Measurements from ENCODE around the gene AKAP11.

AKAP11 gene

DNA sequence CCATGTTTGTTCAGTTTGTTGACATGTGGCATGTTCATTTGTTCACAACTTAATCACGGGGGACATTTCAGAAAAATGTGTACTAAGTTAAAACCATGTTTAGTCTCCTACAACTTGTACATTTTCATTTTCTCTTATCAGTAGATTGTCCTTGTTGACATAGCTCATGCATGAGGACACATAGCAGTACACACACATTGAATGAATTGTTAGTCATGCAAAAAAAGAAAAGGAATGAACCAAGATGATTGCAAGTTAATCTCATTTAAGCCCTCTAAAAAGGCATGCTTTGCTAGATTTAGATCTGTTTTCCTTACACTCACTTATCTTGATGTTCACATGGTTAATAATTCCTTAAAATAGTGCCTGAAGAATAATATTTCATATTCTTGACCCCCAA is 38.2 kb upstream of the AKAP11 start:
- Histone ChIP-seq H3K9ac (ENCODE audit: insufficient read length) (no peak overlapping the region), H3K36me3 (ENCODE audit: insufficient read depth, low read length) (no peaks in the 10 kb centered on the region), H3K27ac (no peak overlapping the region), H3K4me3 (no peak overlapping the region), H3K9me3 (ENCODE audit: low read depth, low read length) (no peaks in the 10 kb centered on the region)
- TF ChIP-seq EZH2 (IDR thresholded peaks at IDR 0.05) = no peak
- TF ChIP-seq POLR2AphosphoS5 (IDR thresholded peaks at IDR 0.05; ENCODE audit: borderline replicate concordance, low read depth, low read length) = no peak
- TF ChIP-seq FOXP2 (optimal IDR thresholded peaks at IDR 0.05; ENCODE audit: control extremely low read depth, extremely low read length, insufficient read depth) = no peak
- no peak for DNase-seq (ENCODE audit: low read depth, low spot score)

DNA sequence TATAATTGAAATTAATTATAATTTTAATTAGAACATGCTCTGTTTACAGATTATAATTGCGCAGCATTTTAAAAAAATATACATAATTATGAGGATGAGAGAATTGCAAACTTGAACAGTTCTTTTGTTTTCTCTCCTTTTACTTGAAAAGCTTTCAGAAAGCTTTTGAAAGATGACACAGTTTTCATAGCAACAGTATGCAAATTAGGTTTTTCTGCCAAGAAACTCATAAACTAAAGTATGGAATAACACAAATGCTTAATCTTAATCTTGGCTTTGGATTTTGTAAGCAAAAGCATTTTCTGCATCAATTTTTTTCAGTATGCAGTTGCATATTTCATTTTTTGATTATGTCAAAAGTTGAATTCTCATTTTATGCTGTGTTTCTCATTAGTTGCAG is 32.8 kb upstream of the AKAP11 start:
- H3K4me3 ChIP-seq = no peak overlapping the region
- DNase-seq (ENCODE audit: low read depth, low spot score) = no peak
- no peak overlapping the region for H3K9ac ChIP-seq (ENCODE audit: insufficient read length)
- H3K36me3 ChIP-seq (ENCODE audit: insufficient read depth, low read length) = no peaks in the 10 kb centered on the region
- TF ChIP-seq POLR2AphosphoS5 (IDR thresholded peaks at IDR 0.05; ENCODE audit: borderline replicate concordance, low read depth, low read length) (no peak), EZH2 (IDR thresholded peaks at IDR 0.05) (no peak), FOXP2 (optimal IDR thresholded peaks at IDR 0.05; ENCODE audit: control extremely low read depth, extremely low read length, insufficient read depth) (no peak)
- no peaks in the 10 kb centered on the region for H3K9me3 ChIP-seq (ENCODE audit: low read depth, low read length)
- no peak overlapping the region for H3K27ac ChIP-seq

GRCh38 chr13:42239644-42240043 is 32.3 kb upstream of the AKAP11 start:
- Histone ChIP-seq H3K36me3 (ENCODE audit: insufficient read depth, low read length) (no peaks in the 10 kb centered on the region), H3K4me3 (no peak overlapping the region), H3K9ac (ENCODE audit: insufficient read length) (no peak overlapping the region), H3K27ac (no peak overlapping the region), H3K9me3 (ENCODE audit: low read depth, low read length) (no peaks in the 10 kb centered on the region)
- TF ChIP-seq EZH2 (IDR thresholded peaks at IDR 0.05) = no peak
- TF ChIP-seq POLR2AphosphoS5 (IDR thresholded peaks at IDR 0.05; ENCODE audit: borderline replicate concordance, low read depth, low read length) = no peak
- TF ChIP-seq FOXP2 (optimal IDR thresholded peaks at IDR 0.05; ENCODE audit: control extremely low read depth, extremely low read length, insufficient read depth) = no peak
- DNase-seq (ENCODE audit: low read depth, low spot score) = no peak

- Histone ChIP-seq H3K9ac (ENCODE audit: insufficient read length) (no peak overlapping the region), H3K27ac (no peak overlapping the region), H3K4me3 (no peak overlapping the region), H3K9me3 (ENCODE audit: low read depth, low read length) (no peaks in the 10 kb centered on the region), H3K36me3 (ENCODE audit: insufficient read depth, low read length) (no peaks in the 10 kb centered on the region)
- no peak for TF ChIP-seq FOXP2 (optimal IDR thresholded peaks at IDR 0.05; ENCODE audit: control extremely low read depth, extremely low read length, insufficient read depth)
- TF ChIP-seq EZH2 (IDR thresholded peaks at IDR 0.05) = no peak
- no peak for TF ChIP-seq POLR2AphosphoS5 (IDR thresholded peaks at IDR 0.05; ENCODE audit: borderline replicate concordance, low read depth, low read length)
- no peak for DNase-seq (ENCODE audit: low read depth, low spot score)
These were observed 25.4 kb upstream of the AKAP11 start for GRCh38 chr13:42246541-42246940.

- Histone ChIP-seq H3K36me3 (ENCODE audit: insufficient read depth, low read length) (no peaks in the 10 kb centered on the region), H3K9ac (ENCODE audit: insufficient read length) (no peak overlapping the region), H3K27ac (no peak overlapping the region), H3K4me3 (no peak overlapping the region), H3K9me3 (ENCODE audit: low read depth, low read length) (no peaks in the 10 kb centered on the region)
- TF ChIP-seq FOXP2 (optimal IDR thresholded peaks at IDR 0.05; ENCODE audit: control extremely low read depth, extremely low read length, insufficient read depth) = no peak
- TF ChIP-seq POLR2AphosphoS5 (IDR thresholded peaks at IDR 0.05; ENCODE audit: borderline replicate concordance, low read depth, low read length) = no peak
- TF ChIP-seq EZH2 (IDR thresholded peaks at IDR 0.05) = no peak
- DNase-seq (ENCODE audit: low read depth, low spot score) = no peak
These were observed 24.1 kb upstream of the AKAP11 start for GRCh38 chr13:42247883-42248282.

GRCh38 chr13:42255886-42256285 is 16.1 kb upstream of the AKAP11 start:
- H3K9me3 ChIP-seq (ENCODE audit: low read depth, low read length) = no peaks in the 10 kb centered on the region
- no peak for DNase-seq (ENCODE audit: low read depth, low spot score)
- H3K36me3 ChIP-seq (ENCODE audit: insufficient read depth, low read length) = no peaks in the 10 kb centered on the region
- H3K4me3 ChIP-seq = no peak overlapping the region
- no peak overlapping the region for H3K27ac ChIP-seq
- TF ChIP-seq FOXP2 (optimal IDR thresholded peaks at IDR 0.05; ENCODE audit: control extremely low read depth, extremely low read length, insufficient read depth) (no peak), POLR2AphosphoS5 (IDR thresholded peaks at IDR 0.05; ENCODE audit: borderline replicate concordance, low read depth, low read length) (no peak), EZH2 (IDR thresholded peaks at IDR 0.05) (no peak)
- H3K9ac ChIP-seq (ENCODE audit: insufficient read length) = no peak overlapping the region

DNA sequence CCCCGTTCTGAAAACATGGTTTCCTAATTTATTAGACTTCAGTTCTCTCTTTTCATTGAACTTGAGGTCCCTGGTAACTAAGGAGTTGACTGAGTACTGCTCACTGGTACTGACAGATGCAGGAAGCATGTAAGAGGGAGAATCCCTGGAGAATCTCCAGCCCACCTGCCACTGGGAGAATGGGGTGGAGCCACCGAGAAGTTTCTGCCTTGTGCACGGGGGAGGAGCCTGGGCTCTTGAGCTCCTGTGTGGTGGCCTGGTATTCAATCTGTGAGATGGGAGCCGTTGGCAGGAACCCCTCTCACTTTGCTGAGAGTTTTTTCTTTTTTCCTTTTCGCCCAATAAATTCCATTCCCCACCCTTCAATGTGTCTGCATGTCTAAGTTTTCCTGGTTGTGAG is 13.2 kb upstream of the AKAP11 start:
- Histone ChIP-seq H3K9ac (ENCODE audit: insufficient read length) (no peak overlapping the region), H3K9me3 (ENCODE audit: low read depth, low read length) (no peaks in the 10 kb centered on the region), H3K27ac (no peak overlapping the region), H3K36me3 (ENCODE audit: insufficient read depth, low read length) (no peaks in the 10 kb centered on the region), H3K4me3 (no peak overlapping the region)
- no peak for TF ChIP-seq POLR2AphosphoS5 (IDR thresholded peaks at IDR 0.05; ENCODE audit: borderline replicate concordance, low read depth, low read length)
- DNase-seq (ENCODE audit: low read depth, low spot score) = no peak

- TF ChIP-seq EZH2 (IDR thresholded peaks at IDR 0.05) = no peak
- no peak for TF ChIP-seq FOXP2 (optimal IDR thresholded peaks at IDR 0.05; ENCODE audit: control extremely low read depth, extremely low read length, insufficient read depth)
- TF ChIP-seq POLR2AphosphoS5 (IDR thresholded peaks at IDR 0.05; ENCODE audit: borderline replicate concordance, low read depth, low read length) = no peak
- Histone ChIP-seq H3K4me3 (no peak overlapping the region), H3K9me3 (ENCODE audit: low read depth, low read length) (no peaks in the 10 kb centered on the region), H3K36me3 (ENCODE audit: insufficient read depth, low read length) (no peaks in the 10 kb centered on the region), H3K27ac (no peak overlapping the region), H3K9ac (ENCODE audit: insufficient read length) (no peak overlapping the region)
- no peak for DNase-seq (ENCODE audit: low read depth, low spot score)
These were observed 12.4 kb upstream of the AKAP11 start for GRCh38 chr13:42259515-42259914.

DNA sequence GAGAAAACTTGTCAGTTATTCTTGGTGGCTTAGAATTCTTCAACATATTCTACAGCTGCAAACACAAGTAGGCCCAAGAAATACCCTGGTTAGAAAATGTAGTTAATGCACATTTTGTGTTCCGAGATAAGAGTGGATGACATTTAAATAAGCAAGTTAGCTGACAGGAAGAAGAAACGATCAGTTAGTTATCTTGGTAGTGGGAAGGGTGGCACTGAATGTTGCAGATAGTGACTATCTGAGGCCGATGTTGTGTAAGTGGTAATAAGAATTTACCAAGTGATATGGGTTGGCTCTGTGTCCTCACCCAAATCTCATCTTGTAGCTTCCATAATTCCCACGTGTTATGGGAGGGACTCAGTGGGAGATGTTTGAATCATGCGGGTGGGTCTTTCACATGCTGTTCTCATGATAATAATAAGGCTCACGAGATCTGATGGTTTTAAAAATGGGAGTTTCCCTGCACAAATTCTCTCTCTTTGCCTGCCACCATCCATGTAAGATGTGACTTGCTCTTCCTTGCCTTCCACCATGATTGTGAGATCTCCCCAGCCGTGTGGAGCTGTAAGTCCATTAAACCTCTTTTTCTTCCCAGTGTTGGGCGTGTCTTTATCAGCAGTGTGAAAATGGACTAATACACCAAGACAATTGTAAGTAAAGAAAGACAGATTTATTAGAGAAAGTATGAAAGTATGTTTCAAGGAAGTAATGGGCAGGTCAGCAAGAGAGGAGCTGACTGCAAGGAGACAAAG is 10.9 kb upstream of the AKAP11 start:
- H3K4me3 ChIP-seq = no peak overlapping the region
- DNase-seq (ENCODE audit: low read depth, low spot score) = no peak
- H3K9me3 ChIP-seq (ENCODE audit: low read depth, low read length) = no peaks in the 10 kb centered on the region
- TF ChIP-seq POLR2AphosphoS5 (IDR thresholded peaks at IDR 0.05; ENCODE audit: borderline replicate concordance, low read depth, low read length) (no peak), FOXP2 (optimal IDR thresholded peaks at IDR 0.05; ENCODE audit: control extremely low read depth, extremely low read length, insufficient read depth) (no peak), EZH2 (IDR thresholded peaks at IDR 0.05) (no peak)
- H3K36me3 ChIP-seq (ENCODE audit: insufficient read depth, low read length) = no peaks in the 10 kb centered on the region
- H3K9ac ChIP-seq (ENCODE audit: insufficient read length) = no peak overlapping the region
- H3K27ac ChIP-seq = no peak overlapping the region

Measured in SK-N-MC (cell line).